GM12878 (cell line): ENCODE data around the gene XYLB. TPM values are rescaled to one million over a fixed set of nuclear protein-coding genes. Genes with fewer than 3 reads are reported as not detected.

Source experiments
- ATAC-seq: fragments of 200-7000 bp; cut with Tn5 transposase; 3 replicates; pipeline ENCODE4 v1.9.1; 2020; ENCODE audit warnings: mild to moderate bottlenecking, moderate library complexity
- BruUV-seq: library from RNA; stranded (reverse); fragments of 400-500 nt; replicated peaks from 2 replicates; lab custom pipeline; 2021; lab: Mats Ljungman, UMichigan
- CTCF ChIA-PET: fragments of 300-600 bp; sonication (Branson Sonifier 250); formaldehyde crosslinking; extraction: SDS; loops from one replicate; lab custom pipeline; 2021; ENCODE audit warnings: inconsistent platforms; lab: Yijun Ruan, JAX
- POLR2A ChIA-PET: fragments of 350-600 bp; formaldehyde crosslinking; extraction: SDS; loops from one replicate; lab custom pipeline; 2021; ENCODE audit warnings: inconsistent platforms; lab: Charles Lee
- RAD21 ChIA-PET: fragments of 300-600 bp; sonication (Branson Sonifier 250); formaldehyde crosslinking; loops from one replicate; lab custom pipeline; 2023; ENCODE audit warnings: antibody characterized with exemption; ENCODE audit not compliant: unreplicated experiment; lab: Charles Lee
- SMC1A ChIA-PET: fragments of 300-600 bp; sonication (Branson Sonifier 250); formaldehyde crosslinking; loops from one replicate; lab custom pipeline; 2023; ENCODE audit not compliant: unreplicated experiment, uncharacterized antibody; lab: Charles Lee
- DNase-seq: peaks from one replicate; pipeline ENCODE4 v3.0.0-alpha.2; 2011; ENCODE audit warnings: low read depth, low spot score
- FAIRE-seq: peaks from 3 replicates; lab custom pipeline; 2011; peaks lifted over from hg19 to GRCh38; lab: Jason Lieb, UNC
- H2AFZ ChIP-seq: 2 replicates; pipeline ENCODE4 v1.6.0; 2011; ENCODE audit warnings: low read depth, low read length, control low read depth; ENCODE audit not compliant: control insufficient read depth
- H3K27ac ChIP-seq: 2 replicates; pipeline ENCODE4 v1.5.1; 2011; ENCODE audit warnings: control low read depth; ENCODE audit not compliant: control insufficient read depth, insufficient read depth
- H3K27me3 ChIP-seq, 2 experiments: replicated peaks in 1 of 2; 2 replicates each; pipeline versions ENCODE4 v1.6.0 to v1.6.1; 2011; ENCODE audit warnings: low read length in 1 of 2; ENCODE audit not compliant: control insufficient read depth in 2 of 2, insufficient read depth in 2 of 2
- H3K36me3 ChIP-seq, 2 experiments: 2 replicates each; pipeline ENCODE4 v1.5.1; 2011; ENCODE audit warnings: low read length in 1 of 2; ENCODE audit not compliant: control insufficient read depth in 2 of 2, insufficient read depth in 2 of 2
- H3K4me1 ChIP-seq: 2 replicates; pipeline ENCODE4 v1.6.1; 2011; ENCODE audit warnings: mild to moderate bottlenecking, low read length, moderate library complexity, mixed read lengths; ENCODE audit not compliant: control insufficient read depth, insufficient read depth
- H3K4me2 ChIP-seq: 2 replicates; pipeline ENCODE4 v1.6.0; 2011; ENCODE audit warnings: control low read depth; ENCODE audit not compliant: control insufficient read depth, insufficient read depth
- H3K4me3 ChIP-seq: fragments of 200-600 bp; sonication (generic); 2 replicates; pipeline ENCODE4 v1.5.1; 2016
- H3K79me2 ChIP-seq: 2 replicates; pipeline ENCODE4 v1.6.0; 2011; ENCODE audit warnings: low read length; ENCODE audit not compliant: control insufficient read depth, insufficient read depth
- H3K9ac ChIP-seq: 2 replicates; pipeline ENCODE4 v1.8.0; 2011; ENCODE audit warnings: low read length, control low read depth, mixed read lengths; ENCODE audit not compliant: control insufficient read depth, insufficient read depth
- H3K9me3 ChIP-seq: replicated peaks from 3 replicates; pipeline ENCODE4 v1.5.1; 2011; ENCODE audit warnings: mild to moderate bottlenecking, low read length; ENCODE audit not compliant: control insufficient read depth, insufficient read depth
- H4K20me1 ChIP-seq: 2 replicates; pipeline ENCODE4 v1.6.0; 2011; ENCODE audit not compliant: control insufficient read depth, insufficient read depth
- KLF5 ChIP-seq: fragments of 450-650 bp; IDR thresholded peaks from 2 replicates; pipeline ENCODE4 v1.6.1; 2014; ENCODE audit warnings: mild to moderate bottlenecking; ENCODE audit not compliant: partially characterized antibody
- MEF2B ChIP-seq: fragments of 450-650 bp; IDR thresholded peaks from 2 replicates; pipeline ENCODE4 v1.6.1; 2018; ENCODE audit warnings: mild to moderate bottlenecking, moderate library complexity; ENCODE audit not compliant: partially characterized antibody, poor library complexity, severe bottlenecking
- SIX5 ChIP-seq: IDR thresholded peaks from 2 replicates; pipeline ENCODE4 v1.6.1; 2011; ENCODE audit warnings: mild to moderate bottlenecking, low read depth, low read length, moderate library complexity; ENCODE audit not compliant: severe bottlenecking
- SMAD1 ChIP-seq: fragments of 450-650 bp; IDR thresholded peaks from 2 replicates; pipeline ENCODE4 v1.6.1; 2018; ENCODE audit warnings: mild to moderate bottlenecking, low read depth; ENCODE audit not compliant: partially characterized antibody
- SREBF1 ChIP-seq: IDR thresholded peaks from 2 replicates; pipeline ENCODE4 v1.6.1; 2012; ENCODE audit warnings: mild to moderate bottlenecking, low read length
- TCF3 ChIP-seq: IDR thresholded peaks from 2 replicates; pipeline ENCODE4 v1.6.1; 2012; ENCODE audit warnings: low read depth, mild to moderate bottlenecking, low read length, borderline replicate concordance; ENCODE audit not compliant: insufficient read depth
- ZNF384 ChIP-seq: IDR thresholded peaks from 2 replicates; pipeline ENCODE4 v1.6.1; 2012; ENCODE audit warnings: low read depth, mild to moderate bottlenecking, low read length, improper control_type of control experiment, borderline replicate concordance
- WGBS: methylation state at CpG from one replicate; pipeline ENCODE4 v1.1.6; 2016; ENCODE audit warnings: low lambda C conversion rate; ENCODE audit not compliant: insufficient replicate concordance, insufficient coverage; ENCODE audit errors: missing lambda C conversion rate; 5-methylcytosine and 5-hydroxymethylcytosine counted together
- in situ Hi-C: fragments of 300-500 bp; cut with MboI; formaldehyde crosslinking; loops from 9 replicates; pipeline ENCODE4 v1.14.3; 2018; ENCODE audit warnings: mixed read lengths
- intact Hi-C: fragments of 100-400 bp; cut with micrococcal nuclease; formaldehyde crosslinking; loops from one replicate; pipeline ENCODE4 v1.14.2; 2022; ENCODE audit not compliant: unreplicated experiment
- polyA plus RNA-seq, 11 experiments: library from polyadenylated mRNA; depleted of rRNA in 4 of 11; unstranded in 6 of 11; stranded (reverse) in 5 of 11; fragments of >200 nt; fragmentation: Nextera tagmentation in 4 of 11; fragmentation: Illumina TruSeq in 1 of 11; extraction: Ambion mirVana in 4 of 11; extraction: Trizol in 1 of 11; gene quantifications; 1 replicate in 1 of 11; 2 replicates in 10 of 11; pipeline versions ENCODE4 v1.2.1 to v1.2.3, GENCODE V29; 2011 to 2016; ENCODE audit warnings: inconsistent platforms in 2 of 11, missing spikeins in 2 of 11, low read depth in 1 of 11
- total RNA-seq, 4 experiments: library from RNA; depleted of rRNA in 3 of 4; stranded (reverse); fragments of >200 nt in 3 of 4; fragmentation: Illumina TruSeq in 1 of 4; extraction: Trizol in 1 of 4; gene quantifications; 2 replicates each; pipeline versions ENCODE4 v1.2.1 to v1.2.3, GENCODE V29; 2013 to 2021
- TF ChIP-seq, protein P1 (sequence below): IDR thresholded peaks from 2 replicates; pipeline ENCODE4 v1.6.1; 2012; ENCODE audit warnings: low read depth, low read length, improper control_type of control experiment
- TF ChIP-seq, protein P2 (sequence below), 3 experiments: IDR thresholded peaks in 2 of 3; conservative IDR thresholded peaks in 1 of 3; 2 replicates each; pipeline ENCODE4 v1.5.1; 2011; ENCODE audit warnings: low read depth in 3 of 3, low read length in 3 of 3, mild to moderate bottlenecking in 3 of 3, control low read depth in 2 of 3, moderate library complexity in 2 of 3, inconsistent platforms in 1 of 3, mixed read lengths in 1 of 3; ENCODE audit not compliant: control insufficient read depth in 2 of 3, insufficient read depth in 1 of 3; ENCODE audit errors: extremely low read depth in 1 of 3
- TF ChIP-seq, protein P3 (sequence below): fragments of 450-650 bp; IDR thresholded peaks from 2 replicates; pipeline ENCODE4 v1.6.1; 2017; ENCODE audit warnings: low read depth, mild to moderate bottlenecking, moderate library complexity

Gene XYLB
- total and polyA plus RNA-seq, 10 of the 15 experiments (the other 5 are each of a cell fraction or from before 2014, with no cell fraction given), result 0.60 to 6.1 (median 3.5) TPM

DNA sequence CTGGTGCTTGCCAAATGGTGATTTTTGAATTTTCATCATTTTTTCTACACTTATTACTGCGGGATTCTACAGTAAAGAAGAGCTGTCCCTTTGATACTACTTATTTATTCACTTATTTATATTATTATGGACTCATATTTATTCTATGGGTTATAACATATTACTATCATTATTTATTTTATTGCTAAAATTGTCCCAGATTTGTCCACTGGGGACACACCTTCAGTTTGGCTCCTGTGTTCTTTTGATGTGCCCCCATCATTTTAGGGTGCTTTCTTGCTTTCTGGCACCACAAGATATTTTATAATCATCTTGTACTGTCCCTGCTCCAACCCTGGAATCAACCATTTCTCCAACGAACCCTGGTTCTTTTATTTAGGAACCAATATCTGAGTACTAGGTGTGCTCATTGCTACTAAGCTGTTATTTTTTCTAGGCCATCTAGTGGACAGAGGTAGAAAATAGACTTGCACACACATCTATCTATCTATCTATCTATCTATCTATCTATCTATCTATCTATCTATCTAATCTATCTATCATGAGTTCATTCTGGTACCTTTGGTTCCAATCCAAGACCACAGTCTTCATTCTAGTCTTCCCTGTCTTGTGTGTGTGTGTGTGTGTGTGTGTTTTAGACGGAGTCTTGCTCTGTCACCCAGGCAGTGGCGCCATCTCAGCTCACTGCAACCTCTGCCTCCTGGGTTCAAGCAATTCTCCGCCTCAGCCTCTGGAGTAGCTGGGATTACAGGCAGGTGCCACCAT lies 48.5 kb upstream of the XYLB start (continued):
- TF ChIP-seq MEF2B (no peak), TCF3 (no peak), SMAD1 (no peak)
- TF ChIP-seq, protein P1, sequence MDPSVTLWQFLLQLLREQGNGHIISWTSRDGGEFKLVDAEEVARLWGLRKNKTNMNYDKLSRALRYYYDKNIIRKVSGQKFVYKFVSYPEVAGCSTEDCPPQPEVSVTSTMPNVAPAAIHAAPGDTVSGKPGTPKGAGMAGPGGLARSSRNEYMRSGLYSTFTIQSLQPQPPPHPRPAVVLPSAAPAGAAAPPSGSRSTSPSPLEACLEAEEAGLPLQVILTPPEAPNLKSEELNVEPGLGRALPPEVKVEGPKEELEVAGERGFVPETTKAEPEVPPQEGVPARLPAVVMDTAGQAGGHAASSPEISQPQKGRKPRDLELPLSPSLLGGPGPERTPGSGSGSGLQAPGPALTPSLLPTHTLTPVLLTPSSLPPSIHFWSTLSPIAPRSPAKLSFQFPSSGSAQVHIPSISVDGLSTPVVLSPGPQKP, result no peak
- TF ChIP-seq, protein P2, sequence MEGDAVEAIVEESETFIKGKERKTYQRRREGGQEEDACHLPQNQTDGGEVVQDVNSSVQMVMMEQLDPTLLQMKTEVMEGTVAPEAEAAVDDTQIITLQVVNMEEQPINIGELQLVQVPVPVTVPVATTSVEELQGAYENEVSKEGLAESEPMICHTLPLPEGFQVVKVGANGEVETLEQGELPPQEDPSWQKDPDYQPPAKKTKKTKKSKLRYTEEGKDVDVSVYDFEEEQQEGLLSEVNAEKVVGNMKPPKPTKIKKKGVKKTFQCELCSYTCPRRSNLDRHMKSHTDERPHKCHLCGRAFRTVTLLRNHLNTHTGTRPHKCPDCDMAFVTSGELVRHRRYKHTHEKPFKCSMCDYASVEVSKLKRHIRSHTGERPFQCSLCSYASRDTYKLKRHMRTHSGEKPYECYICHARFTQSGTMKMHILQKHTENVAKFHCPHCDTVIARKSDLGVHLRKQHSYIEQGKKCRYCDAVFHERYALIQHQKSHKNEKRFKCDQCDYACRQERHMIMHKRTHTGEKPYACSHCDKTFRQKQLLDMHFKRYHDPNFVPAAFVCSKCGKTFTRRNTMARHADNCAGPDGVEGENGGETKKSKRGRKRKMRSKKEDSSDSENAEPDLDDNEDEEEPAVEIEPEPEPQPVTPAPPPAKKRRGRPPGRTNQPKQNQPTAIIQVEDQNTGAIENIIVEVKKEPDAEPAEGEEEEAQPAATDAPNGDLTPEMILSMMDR (IDR thresholded peaks at IDR 0.05 in 2 of 3, conservative IDR thresholded peaks at IDR 0.05 in 1 of 3; ENCODE audit: control insufficient read depth in 2 of 3, extremely low read depth in 1 of 3, insufficient read depth in 1 of 3, low read depth in 3 of 3, low read length in 3 of 3), result peak; percentile 23 to 40 (median 28); a peak in 3 of 6 replicates

DNA sequence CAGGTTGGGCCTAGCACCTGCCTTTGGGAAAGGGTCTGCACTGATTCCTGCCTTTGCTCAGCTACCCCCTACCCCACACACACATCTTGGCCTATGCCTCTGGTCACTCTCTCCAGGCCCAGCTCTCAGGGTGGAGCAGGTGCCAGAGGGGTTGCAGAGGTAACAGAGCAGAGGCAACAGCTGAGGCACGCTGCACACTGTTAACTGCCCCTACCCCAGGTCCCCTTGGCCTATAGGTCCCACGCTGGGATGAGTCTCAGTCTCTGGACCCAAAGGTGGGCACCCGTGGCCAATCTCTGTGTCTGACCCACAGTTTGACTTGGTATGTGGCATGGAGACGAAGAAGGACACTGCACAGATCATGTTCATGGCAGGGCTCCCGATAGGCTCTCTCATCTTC lies 39.6 kb upstream of the XYLB start:
- DNase-seq (no peak), FAIRE-seq (no peak), ATAC-seq (no peak)
- BruUV-seq, result no TSS peak
- in situ Hi-C loops, result no loop called here
- Histone ChIP-seq H3K9ac (no peak overlapping the region), H3K27ac (no peak overlapping the region), H3K4me1 (no peaks in the 10 kb centered on the region), H3K79me2 (no peaks in the 10 kb centered on the region), H3K9me3 (no peaks in the 10 kb centered on the region), H4K20me1 (no peaks in the 10 kb centered on the region), H3K4me2 (no peak overlapping the region), H3K36me3 (no peaks in the 10 kb centered on the region), H3K4me3 (no peak overlapping the region), H2AFZ (no peak overlapping the region), H3K27me3 (no peaks in the 10 kb centered on the region)
- intact Hi-C loops, result no loop called here
- 19% methylated on average over 5 of the region's 5 CpGs for WGBS
- TF ChIP-seq SIX5, result no peak
- TF ChIP-seq SREBF1, result no peak
- TF ChIP-seq, protein P3, sequence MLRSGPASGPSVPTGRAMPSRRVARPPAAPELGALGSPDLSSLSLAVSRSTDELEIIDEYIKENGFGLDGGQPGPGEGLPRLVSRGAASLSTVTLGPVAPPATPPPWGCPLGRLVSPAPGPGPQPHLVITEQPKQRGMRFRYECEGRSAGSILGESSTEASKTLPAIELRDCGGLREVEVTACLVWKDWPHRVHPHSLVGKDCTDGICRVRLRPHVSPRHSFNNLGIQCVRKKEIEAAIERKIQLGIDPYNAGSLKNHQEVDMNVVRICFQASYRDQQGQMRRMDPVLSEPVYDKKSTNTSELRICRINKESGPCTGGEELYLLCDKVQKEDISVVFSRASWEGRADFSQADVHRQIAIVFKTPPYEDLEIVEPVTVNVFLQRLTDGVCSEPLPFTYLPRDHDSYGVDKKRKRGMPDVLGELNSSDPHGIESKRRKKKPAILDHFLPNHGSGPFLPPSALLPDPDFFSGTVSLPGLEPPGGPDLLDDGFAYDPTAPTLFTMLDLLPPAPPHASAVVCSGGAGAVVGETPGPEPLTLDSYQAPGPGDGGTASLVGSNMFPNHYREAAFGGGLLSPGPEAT, result no peak
- no peak for TF ChIP-seq ZNF384
- no peak for TF ChIP-seq KLF5
- RAD21 ChIA-PET, result no interaction called here
- POLR2A ChIA-PET, result no interaction called here
- SMC1A ChIA-PET, result no interaction called here
- CTCF ChIA-PET, result no interaction called here
